ENCODE data around the gene AARS1. TPM values are rescaled to one million over a fixed set of nuclear protein-coding genes. Genes with fewer than 3 reads are reported as not detected.
"Not testable (repeated sequence)": the region's sequence is repeated elsewhere in the genome, so short reads cannot be mapped to it uniquely, and the experiment has no call there.

Gene AARS1
- polyA plus RNA-seq (ENCODE audit: insufficient read length in 4 of 4): 10 to 100 TPM; 82.4 to 89.1 (median 86.2) TPM

- DNase-seq (ENCODE audit: low read depth in 4 of 4, low spot score in 2 of 4): peak; percentile 94 to 100 (median 100)
Measured at GRCh38 chr16:70289229-70290094, at the start of gene AARS1. Gene AARS1, minus strand, starts transcription at chr16:70289506. Its CDS starts 6,743 bp downstream, at chr16:70282763.

- DNase-seq (ENCODE audit: low read depth in 4 of 4, low spot score in 2 of 4): no peak
Measured at GRCh38 chr16:70337814-70338213, 48.5 kb upstream of the AARS1 start.

- DNase-seq (ENCODE audit: low read depth in 4 of 4, low spot score in 2 of 4): not testable (repeated sequence)
Measured at GRCh38 chr16:70332728-70333127, 43.4 kb upstream of the AARS1 start.

GRCh38 chr16:70331588-70332358, 42.5 kb upstream of the AARS1 start:
- DNase-seq (ENCODE audit: low read depth in 4 of 4, low spot score in 2 of 4): no peak

- no peak for DNase-seq (ENCODE audit: low read depth in 4 of 4, low spot score in 2 of 4)
Measured at GRCh38 chr16:70331091-70331490, 41.8 kb upstream of the AARS1 start.

- no peak for DNase-seq (ENCODE audit: low read depth in 4 of 4, low spot score in 2 of 4)
Measured at GRCh38 chr16:70324998-70325747, 35.9 kb upstream of the AARS1 start.

- DNase-seq (ENCODE audit: low read depth in 4 of 4, low spot score in 2 of 4): no peak
Measured at GRCh38 chr16:70320121-70320520, 30.8 kb upstream of the AARS1 start.

GRCh38 chr16:70307726-70308125, 18.4 kb upstream of the AARS1 start:
- not testable (repeated sequence) for DNase-seq (ENCODE audit: low read depth in 4 of 4, low spot score in 2 of 4)

- DNase-seq (ENCODE audit: low read depth in 4 of 4, low spot score in 2 of 4): no peak
Measured at GRCh38 chr16:70306880-70307279, 17.6 kb upstream of the AARS1 start.

- DNase-seq (ENCODE audit: low read depth in 4 of 4, low spot score in 2 of 4): no peak
Measured at GRCh38 chr16:70304892-70305448, 15.7 kb upstream of the AARS1 start.

GRCh38 chr16:70302745-70303144, 13.4 kb upstream of the AARS1 start:
- no peak for DNase-seq (ENCODE audit: low read depth in 4 of 4, low spot score in 2 of 4)

- no peak for DNase-seq (ENCODE audit: low read depth in 4 of 4, low spot score in 2 of 4)
Measured at GRCh38 chr16:70301121-70301520, 11.8 kb upstream of the AARS1 start.

GRCh38 chr16:70298988-70299938, 10.0 kb upstream of the AARS1 start, which contains the start of gene DDX19B:
Gene DDX19B, plus strand, starts transcription at chr16:70299186. Its CDS starts 112 bp downstream, at chr16:70299298.
- DNase-seq (ENCODE audit: low read depth in 4 of 4, low spot score in 2 of 4): peak; percentile 52 to 63 (median 58)

GRCh38 chr16:70295634-70296033, 6.3 kb upstream of the AARS1 start:
- DNase-seq (ENCODE audit: low read depth in 4 of 4, low spot score in 2 of 4): no peak

GRCh38 chr16:70294385-70295025, 5.2 kb upstream of the AARS1 start:
- no peak for DNase-seq (ENCODE audit: low read depth in 4 of 4, low spot score in 2 of 4)

GRCh38 chr16:70292148-70292547, 2.8 kb upstream of the AARS1 start:
- not testable (repeated sequence) for DNase-seq (ENCODE audit: low read depth in 4 of 4, low spot score in 2 of 4)

GRCh38 chr16:70290949-70291519, 1.7 kb upstream of the AARS1 start:
- no peak for DNase-seq (ENCODE audit: low read depth in 4 of 4, low spot score in 2 of 4)

GRCh38 chr16:70287304-70287971, 1.9 kb downstream of the AARS1 start:
- not testable (repeated sequence) for DNase-seq (ENCODE audit: low read depth in 4 of 4, low spot score in 2 of 4)

Measured in left renal cortex interstitium (tissue), 4 donors.